ENCODE data around the gene MAP7D2.
A peak's percentile ranks its signal among the peaks of the same experiment; 100 is the strongest.

The MAP7D2 gene

GRCh38 chrX:20112022-20112774, 4.5 kb downstream of the MAP7D2 start:
- no peak for DNase-seq

- no peak for DNase-seq
Measured at GRCh38 chrX:20111271-20111670, 5.4 kb downstream of the MAP7D2 start.

- no peak for DNase-seq
Measured at GRCh38 chrX:20101934-20102581, 14.6 kb downstream of the MAP7D2 start.

GRCh38 chrX:20091499-20091898, 25.2 kb downstream of the MAP7D2 start:
- no peak for DNase-seq

GRCh38 chrX:20089845-20090244, 26.9 kb downstream of the MAP7D2 start:
- DNase-seq = no peak

- no peak for DNase-seq
Measured at GRCh38 chrX:20080277-20080676, 36.4 kb downstream of the MAP7D2 start.

- no peak for DNase-seq
Measured at GRCh38 chrX:20071511-20072079, 45.1 kb downstream of the MAP7D2 start.

- peak; percentile 61 for DNase-seq
Measured at GRCh38 chrX:20067709-20068561, 48.8 kb downstream of the MAP7D2 start.

- peak; percentile 11 for DNase-seq
Measured at GRCh38 chrX:20066968-20067708, 49.6 kb downstream of the MAP7D2 start.

- DNase-seq = no peak
Measured at GRCh38 chrX:20063716-20064351, 52.9 kb downstream of the MAP7D2 start.

GRCh38 chrX:20063153-20063552, 53.6 kb downstream of the MAP7D2 start:
- no peak for DNase-seq

- DNase-seq = no peak
Measured at GRCh38 chrX:20061855-20062254, 54.9 kb downstream of the MAP7D2 start.

- DNase-seq = no peak
Measured at GRCh38 chrX:20060961-20061748, 55.6 kb downstream of the MAP7D2 start.

GRCh38 chrX:20059467-20060128, 57.1 kb downstream of the MAP7D2 start:
- DNase-seq = no peak

GRCh38 chrX:20057479-20057878, 59.2 kb downstream of the MAP7D2 start:
- no peak for DNase-seq

- no peak for DNase-seq
Measured at GRCh38 chrX:20056704-20057103, 60.0 kb downstream of the MAP7D2 start.

- DNase-seq = no peak
Measured at GRCh38 chrX:20053537-20053936, 63.2 kb downstream of the MAP7D2 start.

GRCh38 chrX:20046864-20047263, 69.8 kb downstream of the MAP7D2 start:
- no peak for DNase-seq

GRCh38 chrX:20046223-20046622, 70.5 kb downstream of the MAP7D2 start:
- DNase-seq = no peak

GRCh38 chrX:20042221-20042620, 74.5 kb downstream of the MAP7D2 start:
- DNase-seq = no peak

GRCh38 chrX:20038966-20039365, 77.7 kb downstream of the MAP7D2 start:
- DNase-seq = no peak

All from NCI-H146 (cell line).